Type B pancreatic cell (in vitro differentiated cells): ENCODE data around the gene NENF. TPM values are rescaled to one million over a fixed set of nuclear protein-coding genes. Genes with fewer than 3 reads are reported as not detected.

ENCODE experiments used
- DNase-seq: peaks from one replicate; pipeline ENCODE4 v3.0.0; 2021; ENCODE audit warnings: mixed read lengths; ENCODE audit not compliant: unreplicated experiment; ENCODE audit errors: extremely low spot score
- H3K27ac Mint-ChIP-seq: 2 replicates; pipeline ENCODE4 v1.8.0; 2021; ENCODE audit warnings: mild to moderate bottlenecking, mixed read lengths
- H3K27me3 Mint-ChIP-seq: 2 replicates; pipeline ENCODE4 v1.8.0; 2021; ENCODE audit warnings: mixed read lengths
- H3K36me3 Mint-ChIP-seq: 2 replicates; pipeline ENCODE4 v1.8.0; 2021; ENCODE audit warnings: mixed read lengths
- H3K4me1 Mint-ChIP-seq: one replicate; pipeline ENCODE4 v1.8.0; 2021; ENCODE audit warnings: mixed read lengths; ENCODE audit not compliant: unreplicated experiment
- H3K4me3 Mint-ChIP-seq: 2 replicates; pipeline ENCODE4 v1.8.0; 2021; ENCODE audit warnings: mild to moderate bottlenecking, mixed read lengths
- H3K9me3 Mint-ChIP-seq: 2 replicates; pipeline ENCODE4 v1.8.0; 2021; ENCODE audit warnings: mixed read lengths
- total RNA-seq: library from RNA; stranded (reverse); gene quantifications from 2 replicates; pipeline ENCODE4 v1.2.1, GENCODE V29; 2021; ENCODE audit warnings: low replicate concordance
- TF ChIP-seq, protein P1 (sequence below): fragments of 200-600 bp; sonication (generic); conservative IDR thresholded peaks from 2 replicates; pipeline ENCODE4 v1.5.0; 2021; ENCODE audit warnings: antibody characterized with exemption, mild to moderate bottlenecking

Gene NENF
- total RNA-seq, 1 donor from 2014 or later: 48.9 TPM

DNA sequence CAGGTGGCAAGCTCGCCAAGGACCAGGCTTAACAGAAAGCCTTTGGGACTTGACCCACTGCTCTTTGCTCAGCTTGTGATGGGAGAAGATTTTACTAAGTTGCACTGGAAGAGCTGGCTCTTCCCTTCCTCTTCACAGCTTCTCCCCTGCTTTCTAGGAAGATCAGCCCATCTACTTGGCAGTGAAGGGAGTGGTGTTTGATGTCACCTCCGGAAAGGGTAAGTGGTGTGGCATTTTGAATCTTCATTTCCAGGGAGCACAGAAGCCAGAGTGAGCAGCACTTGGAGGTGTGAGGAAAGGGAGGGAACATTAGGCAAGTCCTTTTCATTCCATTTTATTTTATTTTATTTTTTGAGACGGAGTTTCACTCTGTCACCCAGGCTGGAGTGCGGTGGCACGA lies 9.7 kb downstream of the NENF start:
- Mint-ChIP-seq H3K4me3 (no peak overlapping the region), H3K27me3 (no peaks in the 10 kb centered on the region), H3K27ac (no peak overlapping the region), H3K4me1 (peaks cover 5% of the 10 kb centered on the region), H3K36me3 (no peaks in the 10 kb centered on the region), H3K9me3 (no peaks in the 10 kb centered on the region)
- TF ChIP-seq, protein P1, sequence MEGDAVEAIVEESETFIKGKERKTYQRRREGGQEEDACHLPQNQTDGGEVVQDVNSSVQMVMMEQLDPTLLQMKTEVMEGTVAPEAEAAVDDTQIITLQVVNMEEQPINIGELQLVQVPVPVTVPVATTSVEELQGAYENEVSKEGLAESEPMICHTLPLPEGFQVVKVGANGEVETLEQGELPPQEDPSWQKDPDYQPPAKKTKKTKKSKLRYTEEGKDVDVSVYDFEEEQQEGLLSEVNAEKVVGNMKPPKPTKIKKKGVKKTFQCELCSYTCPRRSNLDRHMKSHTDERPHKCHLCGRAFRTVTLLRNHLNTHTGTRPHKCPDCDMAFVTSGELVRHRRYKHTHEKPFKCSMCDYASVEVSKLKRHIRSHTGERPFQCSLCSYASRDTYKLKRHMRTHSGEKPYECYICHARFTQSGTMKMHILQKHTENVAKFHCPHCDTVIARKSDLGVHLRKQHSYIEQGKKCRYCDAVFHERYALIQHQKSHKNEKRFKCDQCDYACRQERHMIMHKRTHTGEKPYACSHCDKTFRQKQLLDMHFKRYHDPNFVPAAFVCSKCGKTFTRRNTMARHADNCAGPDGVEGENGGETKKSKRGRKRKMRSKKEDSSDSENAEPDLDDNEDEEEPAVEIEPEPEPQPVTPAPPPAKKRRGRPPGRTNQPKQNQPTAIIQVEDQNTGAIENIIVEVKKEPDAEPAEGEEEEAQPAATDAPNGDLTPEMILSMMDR: no peak
- DNase-seq: no peak

DNA sequence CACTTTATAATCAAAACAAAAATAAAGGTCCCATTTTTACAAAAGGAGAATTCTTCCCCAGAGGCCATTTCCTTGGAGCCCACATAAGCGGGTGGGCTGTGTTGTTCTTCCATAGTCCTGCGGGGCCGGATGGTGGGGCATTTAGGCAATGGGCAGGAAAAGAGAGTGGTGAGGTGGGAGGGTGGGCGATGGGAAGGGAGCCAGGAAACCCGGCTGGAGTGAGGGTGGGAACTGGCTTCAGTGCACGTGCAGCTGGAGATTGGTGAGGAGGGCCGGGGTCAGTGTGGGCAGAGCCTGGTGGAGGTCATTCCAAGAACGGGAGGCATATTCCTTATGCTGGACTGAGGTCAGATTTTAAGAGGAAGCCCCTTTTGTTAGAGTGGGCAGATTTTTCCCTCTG lies 13.6 kb downstream of the NENF start:
- no peaks in the 10 kb centered on the region for H3K4me1 Mint-ChIP-seq
- H3K9me3 Mint-ChIP-seq: no peaks in the 10 kb centered on the region
- H3K4me3 Mint-ChIP-seq: no peak overlapping the region
- DNase-seq: no peak
- H3K27ac Mint-ChIP-seq: no peak overlapping the region
- TF ChIP-seq, protein P1: no peak
- H3K36me3 Mint-ChIP-seq: no peaks in the 10 kb centered on the region
- H3K27me3 Mint-ChIP-seq: no peaks in the 10 kb centered on the region

DNA sequence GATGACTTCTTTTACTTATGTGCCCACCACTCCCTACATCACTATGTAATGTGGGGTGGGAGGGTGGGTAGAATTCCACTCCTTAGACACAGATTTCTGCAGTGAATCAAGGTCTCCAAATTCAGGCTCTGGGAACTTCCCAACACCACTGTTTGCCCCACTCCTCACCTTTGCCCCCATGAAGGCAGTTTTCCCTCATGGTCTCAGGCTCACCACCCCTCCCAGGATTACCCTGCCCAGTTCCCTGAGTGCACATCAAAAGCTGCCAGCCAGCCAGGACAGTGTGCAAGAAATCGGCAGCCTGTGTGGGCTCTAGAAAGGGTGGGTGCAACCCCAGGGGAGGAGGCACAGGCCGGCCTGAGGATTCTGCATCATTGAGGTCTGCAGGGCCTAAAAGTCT lies 14.8 kb downstream of the NENF start:
- Mint-ChIP-seq H3K4me1 (peaks cover 2% of the 10 kb centered on the region), H3K36me3 (no peaks in the 10 kb centered on the region), H3K27me3 (no peaks in the 10 kb centered on the region), H3K27ac (no peak overlapping the region), H3K4me3 (no peak overlapping the region), H3K9me3 (no peaks in the 10 kb centered on the region)
- TF ChIP-seq, protein P1: no peak
- DNase-seq: no peak

DNA sequence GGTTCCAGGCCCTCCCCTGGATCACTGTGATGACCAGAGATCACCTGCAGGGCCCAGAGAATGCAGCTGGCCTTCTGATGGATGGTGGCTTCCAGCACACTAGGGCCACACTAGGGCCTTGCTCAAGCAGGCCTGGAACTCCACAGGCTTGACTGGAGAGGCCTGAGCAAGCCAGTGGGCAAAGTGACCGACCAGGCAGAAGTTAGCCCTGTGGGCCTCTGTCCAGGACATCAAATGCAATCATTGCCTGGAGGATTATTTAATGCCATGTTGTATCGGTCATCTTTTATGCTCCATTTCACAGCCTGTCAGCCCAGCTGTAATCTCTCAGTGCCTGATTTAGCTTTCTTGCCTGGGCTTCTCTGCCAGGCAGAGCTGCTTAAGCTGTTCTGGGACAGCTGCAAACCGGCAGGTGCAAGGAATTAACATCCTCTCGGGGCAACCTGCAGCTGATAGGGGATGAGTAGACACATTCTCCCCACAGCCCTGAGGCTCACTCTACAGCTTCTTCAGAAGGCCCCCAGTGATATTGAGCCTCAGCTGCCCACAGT lies 17.7 kb downstream of the NENF start:
- DNase-seq: no peak
- Mint-ChIP-seq H3K36me3 (no peaks in the 10 kb centered on the region), H3K27me3 (no peaks in the 10 kb centered on the region), H3K9me3 (no peaks in the 10 kb centered on the region), H3K27ac (no peak overlapping the region), H3K4me3 (no peak overlapping the region), H3K4me1 (peaks cover 6% of the 10 kb centered on the region)
- TF ChIP-seq, protein P1: no peak

DNA sequence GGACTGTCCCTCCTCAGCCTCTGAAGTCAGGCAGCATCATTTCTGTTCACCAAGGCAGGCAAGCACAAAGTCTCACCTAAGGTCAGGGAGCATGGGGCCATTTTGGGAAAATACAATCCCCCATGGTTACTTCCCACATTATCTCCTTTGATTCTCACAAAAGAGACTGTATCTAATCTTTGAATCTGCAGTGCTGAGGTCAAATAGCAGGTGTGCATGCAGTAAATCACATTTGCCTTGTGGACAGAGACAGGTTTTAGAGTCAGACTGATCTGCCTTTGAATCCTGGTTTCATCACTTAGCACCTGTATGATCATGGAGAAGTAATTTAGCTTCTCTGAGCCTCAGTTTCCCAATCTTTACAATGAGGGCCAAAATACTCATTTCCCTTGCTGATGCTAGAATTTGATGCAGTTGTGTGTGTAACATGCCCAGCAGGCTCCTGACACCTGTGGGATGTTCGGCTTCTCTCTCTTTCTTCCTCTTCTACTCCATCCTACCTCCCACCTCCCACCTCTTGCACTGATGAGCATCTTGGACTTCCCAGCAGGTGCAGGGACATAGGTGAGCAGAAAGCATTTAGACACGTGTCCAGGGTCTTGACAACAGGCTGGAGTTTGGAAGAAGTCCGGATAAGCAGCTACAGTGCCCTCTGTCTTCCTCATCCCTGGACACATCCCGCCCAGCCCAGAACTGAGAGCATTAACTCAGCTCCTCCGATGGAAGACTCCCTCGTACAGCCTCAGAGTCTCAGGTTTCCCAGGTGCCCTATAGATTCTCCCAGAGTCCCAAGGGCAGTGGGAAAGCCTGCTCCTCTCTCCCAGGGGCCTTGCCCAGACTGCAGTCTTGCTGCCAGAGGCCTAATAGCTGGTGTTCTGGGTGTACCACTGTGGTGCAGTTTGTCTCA lies 18.9 kb downstream of the NENF start:
- TF ChIP-seq, protein P1: no peak
- DNase-seq: no peak
- Mint-ChIP-seq H3K27ac (no peak overlapping the region), H3K27me3 (no peaks in the 10 kb centered on the region), H3K9me3 (no peaks in the 10 kb centered on the region), H3K4me3 (no peak overlapping the region), H3K4me1 (peaks cover 10% of the 10 kb centered on the region), H3K36me3 (no peaks in the 10 kb centered on the region)
